Neuron (in vitro differentiated cells): ENCODE measurements around the gene TSPAN10.
A peak's percentile ranks its signal among the peaks of the same experiment; 100 is the strongest.
"Not testable (repeated sequence)": the region's sequence is repeated elsewhere in the genome, so short reads cannot be mapped to it uniquely, and the experiment has no call there.

Experiments
- H2AFZ ChIP-seq: one replicate; pipeline ENCODE4 v1.6.1; 2013; ENCODE audit warnings: low read depth, mild to moderate bottlenecking, inconsistent platforms, low read length, moderate library complexity
- H3K27me3 ChIP-seq: one replicate; pipeline ENCODE4 v1.6.1; 2013; ENCODE audit warnings: low read length; ENCODE audit not compliant: insufficient read depth
- H3K36me3 ChIP-seq: one replicate; pipeline ENCODE4 v1.6.1; 2013; ENCODE audit warnings: low read length; ENCODE audit not compliant: insufficient read depth
- H3K4me1 ChIP-seq: one replicate; pipeline ENCODE4 v1.6.1; 2013; ENCODE audit warnings: low read length; ENCODE audit not compliant: insufficient read depth
- H3K4me3 ChIP-seq: 2 replicates; pipeline ENCODE4 v1.5.1; 2013; ENCODE audit warnings: mild to moderate bottlenecking, low read length, moderate library complexity
- H3K9me3 ChIP-seq: one replicate; pipeline ENCODE4 v1.6.1; 2013; ENCODE audit warnings: low read length

TSPAN10 gene

DNA sequence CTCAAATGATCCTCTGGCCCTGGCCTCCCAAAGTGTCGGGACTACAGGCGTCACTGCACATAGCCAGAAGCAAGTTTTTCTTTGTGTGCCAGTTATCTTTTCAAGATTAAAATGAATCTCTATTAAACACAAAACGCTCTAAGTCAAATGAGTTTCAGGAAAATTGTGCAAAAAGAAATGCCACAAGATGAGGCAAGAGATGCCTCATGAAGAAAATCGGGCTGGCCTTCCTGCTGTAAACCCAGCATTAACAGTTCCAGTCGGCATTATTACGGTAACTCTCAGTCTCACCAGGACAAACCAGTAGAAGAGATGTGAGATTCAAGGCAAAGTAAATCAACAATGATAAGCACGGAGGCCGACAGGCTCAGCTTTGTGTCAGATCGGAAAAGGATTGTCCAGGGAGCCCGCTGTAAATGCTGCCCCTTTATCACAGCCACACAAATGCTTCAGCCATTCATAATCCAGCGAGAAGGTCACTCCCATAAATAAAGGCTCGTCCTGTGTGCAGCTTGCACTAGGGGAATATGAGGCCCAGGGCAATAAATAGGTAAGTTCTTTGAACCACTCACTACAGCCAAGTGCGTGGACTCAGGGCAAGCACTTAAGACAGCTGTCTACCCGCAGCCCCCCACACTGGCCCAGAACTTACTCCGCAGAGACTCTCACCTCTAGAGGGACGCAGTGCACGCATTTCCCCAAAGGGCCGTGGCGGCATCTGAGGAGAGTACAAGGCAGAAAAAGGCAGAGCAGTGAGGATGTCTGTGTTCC is 27.3 kb upstream of the TSPAN10 start:
- peaks cover 53% of the 10 kb centered on the region for H3K36me3 ChIP-seq
- no peaks in the 10 kb centered on the region for H3K9me3 ChIP-seq
- H3K4me3 ChIP-seq: no peak overlapping the region
- H3K4me1 ChIP-seq: peaks cover 2% of the 10 kb centered on the region
- no peaks in the 10 kb centered on the region for H3K27me3 ChIP-seq
- H2AFZ ChIP-seq: no peak overlapping the region

DNA sequence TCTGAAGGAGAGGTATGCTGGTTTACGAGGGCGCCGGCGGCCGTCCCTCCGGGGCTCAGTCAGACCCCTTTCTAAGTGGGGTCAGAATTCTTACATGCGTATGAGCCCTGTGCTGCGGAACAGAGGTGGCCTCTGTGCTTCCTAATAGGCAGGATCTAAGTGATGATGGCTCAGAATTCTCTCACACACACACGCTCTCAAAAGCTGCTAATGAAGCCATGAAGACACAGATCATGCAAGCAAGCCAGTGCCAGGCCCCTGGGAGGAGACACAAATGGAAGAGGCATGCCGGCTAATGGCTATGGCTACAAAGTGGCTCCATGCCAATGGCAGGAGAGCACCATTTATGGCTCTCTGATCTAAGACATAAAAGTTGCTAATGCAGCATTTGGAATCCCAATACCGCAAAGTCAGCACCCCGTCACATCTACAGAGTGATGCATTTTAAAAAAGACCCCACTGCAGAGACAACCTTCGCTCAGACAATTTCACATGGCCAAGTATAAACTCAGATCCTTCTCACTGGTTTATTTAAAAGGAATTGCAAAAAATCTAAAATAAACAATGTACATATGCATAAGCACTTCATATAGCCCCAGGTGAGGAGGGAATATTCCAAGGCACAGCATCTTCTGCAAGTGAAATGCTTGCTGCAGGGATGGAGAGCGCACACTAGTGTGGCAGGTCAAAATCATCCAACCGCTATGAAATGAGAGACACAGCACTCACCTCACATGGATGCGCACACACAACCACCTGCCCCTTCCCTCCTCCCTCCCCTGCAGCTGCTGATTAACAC is 24.6 kb upstream of the TSPAN10 start:
- Histone ChIP-seq H3K4me3 (no peak overlapping the region), H3K36me3 (peaks cover 52% of the 10 kb centered on the region), H3K9me3 (peaks cover 2% of the 10 kb centered on the region), H2AFZ (no peak overlapping the region), H3K27me3 (no peaks in the 10 kb centered on the region), H3K4me1 (peaks cover 2% of the 10 kb centered on the region)

DNA sequence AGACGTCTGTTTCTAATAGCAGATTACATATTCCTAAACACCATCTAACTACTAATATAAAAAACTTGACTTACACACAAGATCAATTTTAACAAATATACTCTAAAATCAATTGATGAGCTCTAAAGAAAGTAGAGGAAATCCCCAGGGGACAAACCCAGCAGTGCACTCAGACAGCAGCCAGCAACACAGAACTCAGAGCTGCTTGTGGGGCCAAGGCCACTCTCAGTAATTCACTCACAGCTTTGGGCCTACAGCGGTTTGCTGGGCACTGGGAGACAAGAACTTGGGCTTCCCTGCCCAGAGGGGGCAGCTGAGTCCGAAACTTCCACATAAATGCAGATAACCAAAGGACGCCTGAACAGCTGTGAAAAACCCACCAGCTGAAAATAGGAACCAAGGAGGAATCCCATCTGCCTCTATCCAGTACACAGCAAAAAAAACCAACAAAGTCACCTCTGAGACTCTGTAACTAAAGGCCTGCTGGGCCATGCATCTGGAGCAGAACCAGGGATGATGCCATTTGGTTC is 21.5 kb upstream of the TSPAN10 start:
- H3K36me3 ChIP-seq: peaks cover 43% of the 10 kb centered on the region
- H2AFZ ChIP-seq: no peak overlapping the region
- H3K4me3 ChIP-seq: no peak overlapping the region
- peaks cover 2% of the 10 kb centered on the region for H3K9me3 ChIP-seq
- no peaks in the 10 kb centered on the region for H3K27me3 ChIP-seq
- H3K4me1 ChIP-seq: peaks cover 2% of the 10 kb centered on the region

DNA sequence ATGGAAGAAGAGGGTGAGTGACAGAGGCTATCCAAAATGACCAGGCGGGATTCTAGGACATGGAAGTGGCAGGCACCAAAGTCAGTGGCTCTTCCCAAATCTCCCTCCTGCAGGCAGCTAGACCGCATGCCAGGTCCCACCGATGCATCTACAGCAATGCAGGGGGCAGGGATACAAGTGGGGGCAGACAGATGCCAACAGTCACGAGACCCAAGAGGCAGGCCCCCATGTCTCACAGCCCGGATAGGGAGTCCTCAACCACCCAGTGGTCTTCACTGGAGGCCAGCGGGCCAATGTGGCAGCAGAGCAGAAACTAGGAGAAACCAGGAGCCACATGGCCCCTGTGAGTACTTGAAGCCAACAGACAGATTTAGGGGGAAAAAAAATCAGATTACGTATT is 20.1 kb upstream of the TSPAN10 start:
- H3K36me3 ChIP-seq: peaks cover 57% of the 10 kb centered on the region
- H3K4me3 ChIP-seq: no peak overlapping the region
- no peak overlapping the region for H2AFZ ChIP-seq
- peaks cover 2% of the 10 kb centered on the region for H3K9me3 ChIP-seq
- no peaks in the 10 kb centered on the region for H3K27me3 ChIP-seq
- H3K4me1 ChIP-seq: peaks cover 2% of the 10 kb centered on the region

DNA sequence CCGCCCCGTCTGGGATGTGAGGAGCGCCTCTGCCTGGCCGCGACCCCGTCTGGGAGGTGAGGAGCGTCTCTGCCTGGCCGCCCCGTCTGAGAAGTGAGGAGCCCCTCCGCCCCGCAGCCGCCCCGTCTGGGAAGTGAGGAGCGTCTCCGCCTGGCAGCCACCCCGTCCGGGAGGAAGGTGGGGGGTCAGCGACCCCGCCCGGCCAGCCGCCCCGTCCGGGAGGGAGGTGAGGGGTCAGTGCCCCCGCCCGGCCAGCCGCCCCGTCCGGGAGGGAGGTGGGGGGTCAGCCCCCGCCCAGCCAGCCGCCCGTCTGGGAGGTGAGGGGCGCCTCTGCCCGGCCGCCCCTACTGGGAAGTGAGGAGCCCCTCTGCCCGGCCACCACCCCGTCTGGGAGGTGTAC is 18.7 kb upstream of the TSPAN10 start:
- not testable (repeated sequence) for H3K4me1 ChIP-seq, H3K4me3 ChIP-seq, H2AFZ ChIP-seq, H3K9me3 ChIP-seq, H3K27me3 ChIP-seq
- H3K36me3 ChIP-seq: peaks cover 59% of the 10 kb centered on the region

DNA sequence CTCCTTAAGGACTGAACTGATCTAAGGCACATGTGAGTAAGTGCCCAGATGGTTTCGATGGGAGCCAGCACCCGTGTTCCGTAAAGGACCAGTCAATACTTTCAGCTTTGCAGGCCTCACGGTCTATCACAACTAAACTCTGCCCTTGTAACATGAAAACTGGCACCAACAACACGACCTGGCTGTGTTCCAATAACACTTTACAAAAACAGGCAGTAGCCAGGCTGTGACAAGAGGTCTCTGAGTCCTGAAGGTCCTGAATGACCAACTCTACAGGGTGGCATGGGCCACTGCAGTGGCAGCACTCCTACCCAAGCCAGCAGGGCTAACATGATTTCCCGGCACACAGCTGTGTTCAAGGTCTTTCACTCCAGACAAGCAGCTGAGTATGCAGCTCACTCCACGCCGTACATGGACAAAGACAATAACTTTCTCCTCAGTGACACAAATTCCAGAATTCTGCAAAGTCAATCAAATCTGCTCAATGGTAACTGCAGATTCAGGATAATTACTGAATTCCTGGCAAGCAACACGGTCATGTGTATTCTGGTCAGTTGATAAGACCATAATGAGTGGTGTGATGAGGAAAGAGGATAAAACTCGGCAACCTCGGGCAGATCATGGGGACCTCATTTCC is 15.4 kb upstream of the TSPAN10 start:
- Histone ChIP-seq H3K9me3 (peaks cover 7% of the 10 kb centered on the region), H3K4me3 (no peak overlapping the region), H2AFZ (no peak overlapping the region), H3K36me3 (peaks cover 70% of the 10 kb centered on the region), H3K4me1 (no peaks in the 10 kb centered on the region), H3K27me3 (no peaks in the 10 kb centered on the region)

DNA sequence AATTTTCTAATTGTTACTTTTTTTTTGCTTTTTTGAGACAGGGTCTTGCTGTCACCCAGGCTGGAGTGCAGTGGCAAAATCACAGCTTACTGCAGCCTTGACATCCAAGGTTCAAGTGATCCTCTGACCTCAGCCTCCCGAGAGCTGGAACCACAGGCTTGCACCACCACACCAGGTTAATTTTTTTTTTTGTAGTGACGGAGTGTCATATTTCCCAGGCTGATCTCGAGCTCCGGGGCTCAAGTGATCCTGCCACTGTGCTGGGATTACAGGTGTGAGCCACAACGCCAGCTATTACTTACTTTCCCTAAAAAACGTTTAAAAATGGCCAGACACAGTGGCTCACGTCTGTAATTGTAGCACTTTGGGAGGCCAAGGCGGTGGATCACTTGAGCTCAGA is 6.7 kb upstream of the TSPAN10 start:
- peaks cover 37% of the 10 kb centered on the region for H3K36me3 ChIP-seq
- H3K4me1 ChIP-seq: peaks cover 1% of the 10 kb centered on the region
- H3K27me3 ChIP-seq: no peaks in the 10 kb centered on the region
- H3K9me3 ChIP-seq: peaks cover 3% of the 10 kb centered on the region
- H3K4me3 ChIP-seq: no peak overlapping the region
- H2AFZ ChIP-seq: no peak overlapping the region

DNA sequence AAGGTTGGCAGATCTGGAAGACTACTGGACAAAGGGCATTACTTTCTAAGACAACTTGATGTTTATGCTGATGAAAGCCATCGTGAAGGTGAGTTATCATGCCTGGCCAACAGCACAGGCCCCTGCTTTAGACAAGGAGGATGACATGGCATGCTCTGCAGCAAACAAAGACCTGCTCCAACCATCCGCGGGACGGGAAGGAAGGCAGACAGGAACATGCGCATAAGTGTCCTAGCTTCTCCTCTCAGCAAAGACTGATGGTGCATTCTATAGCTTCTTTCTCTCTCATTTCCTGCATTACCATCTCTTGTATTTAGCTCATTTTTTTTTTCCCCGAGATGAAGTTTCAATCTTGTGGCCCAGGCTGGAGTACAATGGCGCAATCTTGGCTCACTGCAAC is 5.5 kb upstream of the TSPAN10 start:
- peaks cover 10% of the 10 kb centered on the region for H3K4me1 ChIP-seq
- no peak overlapping the region for H2AFZ ChIP-seq
- H3K9me3 ChIP-seq: peaks cover under 1% of the 10 kb centered on the region
- no peaks in the 10 kb centered on the region for H3K27me3 ChIP-seq
- no peak overlapping the region for H3K4me3 ChIP-seq
- peaks cover 28% of the 10 kb centered on the region for H3K36me3 ChIP-seq

DNA sequence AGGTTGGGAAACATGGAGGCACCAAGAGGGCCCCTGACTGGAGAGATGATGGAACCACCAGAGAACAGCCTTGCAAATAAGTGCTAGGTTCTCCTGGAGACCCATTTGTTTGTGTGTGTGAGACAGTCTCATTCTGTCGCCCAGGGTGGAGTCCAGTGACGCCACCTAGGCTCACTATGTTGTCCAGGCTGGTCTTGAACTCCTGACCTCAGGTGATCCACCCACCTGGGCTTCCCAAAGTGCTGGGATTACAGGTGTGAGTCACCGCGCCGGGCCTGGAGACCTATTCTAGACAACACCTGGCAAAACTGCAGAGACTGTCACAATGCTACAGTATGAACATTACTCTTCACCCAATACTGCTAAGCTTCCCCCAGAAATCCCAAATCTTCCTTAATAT is 1.6 kb upstream of the TSPAN10 start:
- Histone ChIP-seq H3K9me3 (no peaks in the 10 kb centered on the region), H2AFZ (no peak overlapping the region), H3K4me3 (peak overlapping the region; percentile 65), H3K27me3 (no peaks in the 10 kb centered on the region), H3K36me3 (peaks cover 5% of the 10 kb centered on the region), H3K4me1 (peaks cover 10% of the 10 kb centered on the region)

DNA sequence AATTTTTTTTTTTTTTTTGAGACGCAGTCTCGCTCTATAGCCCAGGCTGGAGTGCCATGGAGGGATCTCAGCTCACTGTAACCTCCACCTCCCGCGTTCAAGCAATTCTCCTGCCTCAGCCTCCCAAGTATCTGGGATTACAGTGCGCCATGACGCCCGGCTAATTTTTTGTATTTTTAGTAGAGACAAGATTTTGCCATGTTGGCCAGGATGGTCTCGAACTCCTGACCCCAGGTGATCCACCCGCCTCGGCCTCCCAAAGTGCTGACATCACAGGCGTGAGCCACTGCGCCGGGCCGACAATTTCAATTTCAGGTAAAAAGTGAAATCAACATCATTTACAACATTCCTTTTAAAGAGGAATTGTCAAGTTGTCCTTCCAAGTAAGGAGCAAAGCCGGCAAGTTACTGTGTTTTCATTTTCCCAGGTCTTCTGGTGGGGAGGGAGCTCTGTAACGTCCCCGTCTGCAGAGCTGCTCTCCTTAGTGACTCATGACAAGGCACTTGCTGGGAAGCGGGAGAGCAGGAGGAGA is 957 bp upstream of the TSPAN10 start:
- Histone ChIP-seq H3K4me1 (peaks cover 10% of the 10 kb centered on the region), H2AFZ (no peak overlapping the region), H3K36me3 (peaks cover 5% of the 10 kb centered on the region), H3K4me3 (peak overlapping the region; percentile 65), H3K27me3 (no peaks in the 10 kb centered on the region), H3K9me3 (no peaks in the 10 kb centered on the region)

DNA sequence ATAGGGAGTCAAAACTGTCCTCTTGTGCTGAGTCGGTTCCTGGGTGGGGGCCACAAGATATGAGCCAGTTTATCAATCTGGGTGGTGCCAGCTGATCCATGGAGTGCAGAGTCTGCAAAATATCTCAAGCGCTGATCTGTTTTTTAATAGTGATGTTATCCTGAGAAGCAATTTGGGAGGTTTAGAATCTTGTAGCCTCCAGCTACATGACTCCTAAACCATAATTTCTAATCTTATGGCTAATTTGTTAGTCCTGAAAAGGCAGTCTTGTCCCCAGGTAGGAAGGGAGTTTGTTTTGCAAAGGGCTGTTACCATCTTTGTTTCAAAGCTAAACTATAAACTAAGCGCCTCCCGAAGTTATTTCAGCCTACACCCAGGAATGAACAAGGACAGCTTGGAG is 1.7 kb downstream of the TSPAN10 start:
- H3K27me3 ChIP-seq: no peaks in the 10 kb centered on the region
- no peak overlapping the region for H2AFZ ChIP-seq
- H3K36me3 ChIP-seq: no peaks in the 10 kb centered on the region
- no peaks in the 10 kb centered on the region for H3K9me3 ChIP-seq
- no peak overlapping the region for H3K4me3 ChIP-seq
- peaks cover 10% of the 10 kb centered on the region for H3K4me1 ChIP-seq

DNA sequence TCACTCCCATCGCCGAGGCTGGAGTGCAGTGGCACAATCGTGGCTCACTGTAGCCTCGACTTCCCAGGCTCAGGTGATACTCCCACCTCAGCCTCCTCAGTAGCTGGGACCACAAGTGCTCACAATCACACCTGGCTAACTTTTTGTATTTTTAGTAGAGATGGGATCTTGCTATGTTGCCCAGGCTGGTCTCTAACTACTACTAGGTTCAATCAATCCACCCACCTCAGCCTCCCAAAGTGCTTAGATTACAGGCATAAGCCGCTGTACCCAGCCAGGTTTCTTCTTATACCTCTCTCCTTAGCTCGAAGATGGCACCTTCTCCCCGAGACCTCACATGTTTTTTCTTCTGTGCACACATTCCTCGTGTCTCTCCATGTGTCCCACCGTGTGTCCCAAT is 3.0 kb downstream of the TSPAN10 start:
- no peaks in the 10 kb centered on the region for H3K36me3 ChIP-seq
- H3K27me3 ChIP-seq: no peaks in the 10 kb centered on the region
- H3K4me3 ChIP-seq: no peak overlapping the region
- no peak overlapping the region for H2AFZ ChIP-seq
- peaks cover 10% of the 10 kb centered on the region for H3K4me1 ChIP-seq
- no peaks in the 10 kb centered on the region for H3K9me3 ChIP-seq
